Psoas muscle (tissue), 8 donors: ENCODE measurements around the gene EXOC3L2. TPM values are rescaled to one million over a fixed set of nuclear protein-coding genes. Genes with fewer than 3 reads are reported as not detected.
A peak's percentile ranks its signal among the peaks of the same experiment; 100 is the strongest.

Experiments
- ATAC-seq, 4 donors: fragments of 200-7000 bp; cut with Tn5 transposase; one replicate each; pipeline ENCODE4 v1.9.1; 2020; ENCODE audit warnings: moderate library complexity in 3 of 4, mild to moderate bottlenecking in 2 of 4
- DNase-seq, 2 donors: peaks; one replicate each; pipeline ENCODE4 v3.0.0-alpha.2; 2020
- H3K27ac ChIP-seq: fragments of 200-600 bp; one replicate; pipeline ENCODE4 v1.8.0; 2022
- H3K27me3 ChIP-seq, 3 donors: fragments of 200-600 bp in 1 of 3; one replicate each; pipeline versions ENCODE4 v1.6.1 to v1.8.0; 2013 to 2022; ENCODE audit warnings: low read length in 2 of 3, mild to moderate bottlenecking in 2 of 3, moderate library complexity in 1 of 3; ENCODE audit not compliant: insufficient read depth in 3 of 3
- H3K36me3 ChIP-seq, 2 donors: fragments of 200-600 bp in 1 of 2; one replicate each; pipeline versions ENCODE4 v1.6.1 to v1.8.0; 2013 to 2022; ENCODE audit warnings: low read depth in 1 of 2, mild to moderate bottlenecking in 1 of 2, moderate library complexity in 1 of 2; ENCODE audit not compliant: insufficient read depth in 1 of 2
- H3K4me1 ChIP-seq: fragments of 200-600 bp; one replicate; pipeline ENCODE4 v1.8.0; 2022
- H3K4me3 ChIP-seq: fragments of 200-600 bp; one replicate; pipeline ENCODE4 v1.8.0; 2022; ENCODE audit warnings: mild to moderate bottlenecking
- H3K9me3 ChIP-seq: fragments of 200-600 bp; one replicate; pipeline ENCODE4 v1.8.0; 2022
- CTCF ChIP-seq: fragments of 200-600 bp; IDR thresholded peaks from one replicate; pipeline ENCODE4 v1.8.0; 2022; ENCODE audit warnings: antibody characterized with exemption
- WGBS, 3 donors: extraction: QIAGEN DNeasy Blood & Tissue Kit; methylation state at CpG; one replicate each; pipeline versions ENCODE4 v1.1.6 to v1.1.7; 2013; 5-methylcytosine and 5-hydroxymethylcytosine counted together
- intact Hi-C, 2 donors: fragments of 100-400 bp; cut with DNase I; formaldehyde crosslinking; loops; one replicate each; pipeline versions ENCODE4 v1.11.0 to v1.14.2; 2022
- polyA plus RNA-seq, 3 donors: library from polyadenylated mRNA; stranded (reverse); fragments of 200-250 nt; gene quantifications; one replicate each; pipeline ENCODE4 v1.2.3, GENCODE V29; 2013
- total RNA-seq, 4 donors: library from RNA; stranded (reverse); fragmentation: NEBNext Ultra II Directional in 2 of 4; extraction: Animal tissue kit (Norgen Biotek cat#: 25700) in 2 of 4; gene quantifications; one replicate each; pipeline versions ENCODE4 v1.2.1 to v1.2.4, GENCODE V29; 2021 to 2023
- donor health status: healthy with polysubstance abuse.
- donor health status: DM: no; HTN: no; CAD: no; lungs with moderate emphysema.
- donor health status: Bipolar disorder and iron deficiency.
- donor health status: healthy.
- donor health status: DM: yes; HTN: yes; CAD: no.
- donor health status: DM: no; HTN: no; CAD: no.
- donor health status: DM: no; HTN: no; CAD: no.
- donor health status: DM: yes; HTN: yes; CAD: no.

EXOC3L2 gene
- total and polyA plus RNA-seq, 7 donors = 0.17 to 1.3 (median 0.62) TPM

- H3K27me3 ChIP-seq = no peaks in the 10 kb centered on the region
- no peak for DNase-seq
- TF ChIP-seq CTCF = no peak
- no peaks in the 10 kb centered on the region for H3K9me3 ChIP-seq
- peaks cover 12% of the 10 kb centered on the region for H3K4me1 ChIP-seq
- no peak overlapping the region for H3K27ac ChIP-seq
- no peak for ATAC-seq
- intact Hi-C loops = loop anchor here in 1 of 2 donors (10.0 kb wide), 1 partner anchor 154 kb away; no protein-coding TSS in a partner anchor
- no peaks in the 10 kb centered on the region for H3K36me3 ChIP-seq
- WGBS, 3 donors = 77 to 88% (median 79%) methylated on average over 7 of the region's 7 CpGs
- no peak overlapping the region for H3K4me3 ChIP-seq
Observed at GRCh38 chr19:45180936-45181335, 64.3 kb downstream of the EXOC3L2 start.

GRCh38 chr19:45179892-45180370 is 65.3 kb downstream of the EXOC3L2 start:
- DNase-seq (no peak), ATAC-seq (no peak)
- intact Hi-C loops = loop anchor here in 1 of 2 donors (10.0 kb wide), 1 partner anchor 155 kb away; no protein-coding TSS in a partner anchor
- H3K9me3 ChIP-seq = no peaks in the 10 kb centered on the region
- 51 to 64% (median 52%) methylated on average over 7 to 9 of the region's 9 CpGs for WGBS, 3 donors
- no peaks in the 10 kb centered on the region for H3K27me3 ChIP-seq
- peak overlapping the region; percentile 96 for H3K27ac ChIP-seq
- peaks cover 12% of the 10 kb centered on the region for H3K4me1 ChIP-seq
- TF ChIP-seq CTCF = no peak
- H3K4me3 ChIP-seq = peak overlapping the region; percentile 77
- H3K36me3 ChIP-seq = no peaks in the 10 kb centered on the region

GRCh38 chr19:45179072-45179891 is 65.9 kb downstream of the EXOC3L2 start:
- ATAC-seq = no peak
- no peaks in the 10 kb centered on the region for H3K27me3 ChIP-seq
- peaks cover 12% of the 10 kb centered on the region for H3K4me1 ChIP-seq
- H3K4me3 ChIP-seq = peak overlapping the region; percentile 77
- DNase-seq = peak; percentile 61 to 67
- intact Hi-C loops = no loop called here
- H3K9me3 ChIP-seq = no peaks in the 10 kb centered on the region
- WGBS, 3 donors = 0 to 1% (median 1%) methylated on average over 32 to 97 of the region's 97 CpGs
- H3K36me3 ChIP-seq = no peaks in the 10 kb centered on the region
- no peak for TF ChIP-seq CTCF
- H3K27ac ChIP-seq = peak overlapping the region; percentile 96

GRCh38 chr19:45178262-45179071 is 66.7 kb downstream of the EXOC3L2 start, which contains the start of gene BLOC1S3:
Gene BLOC1S3 (plus strand): TSS chr19:45178784. CDS start chr19:45179297, 513 bp downstream.
- ATAC-seq (peak; percentile 90 to 96 (median 94)), DNase-seq (peak; percentile 100)
- Histone ChIP-seq H3K4me1 (peaks cover 12% of the 10 kb centered on the region), H3K36me3 (no peaks in the 10 kb centered on the region), H3K4me3 (peak within 1 kb of the TSS; percentile 77), H3K27me3 (no peaks in the 10 kb centered on the region), H3K27ac (peak within 1 kb of the TSS; percentile 96), H3K9me3 (no peaks in the 10 kb centered on the region)
- 0 to 1% (median 0%) methylated on average over 47 to 51 of the region's 51 CpGs for WGBS, 3 donors
- intact Hi-C loops = no loop called here
- TF ChIP-seq CTCF = peak; percentile 25
